Fibroblast of villous mesenchyme (primary cell): ENCODE data around the gene RSRP1. TPM values are rescaled to one million over a fixed set of nuclear protein-coding genes. Genes with fewer than 3 reads are reported as not detected.

Experiments used
- DNase-seq: peaks from one replicate; pipeline ENCODE4 v3.0.0-alpha.2; 2010; ENCODE audit warnings: low read depth
- H3K4me3 ChIP-seq: 2 replicates; pipeline ENCODE4 v1.5.1; 2011; ENCODE audit warnings: low read depth, mild to moderate bottlenecking, low read length
- total RNA-seq: library from RNA; depleted of rRNA; stranded (reverse); fragments of >200 nt; gene quantifications from 2 replicates; pipeline ENCODE4 v1.2.3, GENCODE V29; 2012
- TF ChIP-seq, protein P1 (sequence below): IDR thresholded peaks from 2 replicates; pipeline ENCODE4 v1.5.1; 2012; ENCODE audit warnings: low read depth, mild to moderate bottlenecking, low read length; ENCODE audit not compliant: insufficient read depth

The RSRP1 gene
- total RNA-seq, 1 donor, result 160 TPM

GRCh38 chr1:25195835-25196234 is 51.4 kb downstream of the RSRP1 start:
- DNase-seq, result no peak
- TF ChIP-seq, protein P1, sequence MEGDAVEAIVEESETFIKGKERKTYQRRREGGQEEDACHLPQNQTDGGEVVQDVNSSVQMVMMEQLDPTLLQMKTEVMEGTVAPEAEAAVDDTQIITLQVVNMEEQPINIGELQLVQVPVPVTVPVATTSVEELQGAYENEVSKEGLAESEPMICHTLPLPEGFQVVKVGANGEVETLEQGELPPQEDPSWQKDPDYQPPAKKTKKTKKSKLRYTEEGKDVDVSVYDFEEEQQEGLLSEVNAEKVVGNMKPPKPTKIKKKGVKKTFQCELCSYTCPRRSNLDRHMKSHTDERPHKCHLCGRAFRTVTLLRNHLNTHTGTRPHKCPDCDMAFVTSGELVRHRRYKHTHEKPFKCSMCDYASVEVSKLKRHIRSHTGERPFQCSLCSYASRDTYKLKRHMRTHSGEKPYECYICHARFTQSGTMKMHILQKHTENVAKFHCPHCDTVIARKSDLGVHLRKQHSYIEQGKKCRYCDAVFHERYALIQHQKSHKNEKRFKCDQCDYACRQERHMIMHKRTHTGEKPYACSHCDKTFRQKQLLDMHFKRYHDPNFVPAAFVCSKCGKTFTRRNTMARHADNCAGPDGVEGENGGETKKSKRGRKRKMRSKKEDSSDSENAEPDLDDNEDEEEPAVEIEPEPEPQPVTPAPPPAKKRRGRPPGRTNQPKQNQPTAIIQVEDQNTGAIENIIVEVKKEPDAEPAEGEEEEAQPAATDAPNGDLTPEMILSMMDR, result no peak
- no peak overlapping the region for H3K4me3 ChIP-seq

- DNase-seq, result no peak
- TF ChIP-seq, protein P1, result no peak
- no peak overlapping the region for H3K4me3 ChIP-seq
These were observed 52.7 kb downstream of the RSRP1 start for GRCh38 chr1:25194572-25195020.

DNA sequence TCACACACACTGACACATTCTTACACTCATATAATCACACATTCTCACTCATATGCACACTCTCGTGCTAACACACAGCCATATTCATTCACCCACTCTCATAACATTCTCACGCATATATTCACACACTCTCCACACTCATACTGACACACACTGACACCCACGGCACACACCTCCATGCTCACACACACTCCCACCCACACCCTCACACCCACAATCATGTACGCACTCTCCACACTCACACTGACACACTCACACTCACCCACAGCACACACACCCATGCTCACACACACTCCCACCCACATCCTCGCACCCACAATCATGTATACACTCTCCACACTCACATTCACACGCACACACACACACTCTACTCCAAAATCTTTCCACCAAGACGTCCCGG is 53.2 kb downstream of the RSRP1 start:
- TF ChIP-seq, protein P1, result no peak
- H3K4me3 ChIP-seq, result no peak overlapping the region
- DNase-seq, result no peak

- TF ChIP-seq, protein P1, result no peak
- no peak overlapping the region for H3K4me3 ChIP-seq
- DNase-seq, result no peak
These were observed 54.0 kb downstream of the RSRP1 start for GRCh38 chr1:25193229-25193628.

Other genes starting within 250 kb of the RSRP1 start
- gene SYF2, start 15.0 kb downstream of the RSRP1 start, total RNA-seq, result 19.3 and 28.9 TPM in 2 replicates
- not detected in 2 replicates for gene RHD, start 25.1 kb upstream of the RSRP1 start, total RNA-seq
- 109 and 142 TPM in 2 replicates for gene TMEM50A, start 90.9 kb upstream of the RSRP1 start, total RNA-seq
- under 0.01 TPM in 2 replicates for gene RHCE, start 173.4 kb upstream of the RSRP1 start, total RNA-seq
- gene MACO1, start 183.4 kb upstream of the RSRP1 start, total RNA-seq, result 19.0 and 19.9 TPM in 2 replicates